Natural killer cell treated with Interleukin-12 subunit alpha and Interleukin-12 subunit beta and Interleukin-15 and Interleukin-18, amount 100 ng/mL, for 72 hours (primary cell): ENCODE results near the gene CSF2. TPM values are rescaled to one million over a fixed set of nuclear protein-coding genes. Genes with fewer than 3 reads are reported as not detected.

Experiments used
- ATAC-seq, 2 donors: fragments of 150-1000 bp; cut with Tn5 transposase in 1 of 2; sonication (Bioruptor Pico), chemical (Tn5 transposase) in 1 of 2; 2 replicates each; pipeline ENCODE4 v1.10.0; 2021
- DNase-seq: peaks from one replicate; pipeline ENCODE4 v3.0.0; 2022; ENCODE audit warnings: low spot score
- H3K27ac Mint-ChIP-seq, 2 donors: 1 replicate in 1 of 2; 2 replicates in 1 of 2; pipeline ENCODE4 v1.8.0; 2022; ENCODE audit warnings: mixed read lengths in 2 of 2, mild to moderate bottlenecking in 1 of 2, moderate library complexity in 1 of 2
- H3K27me3 Mint-ChIP-seq, 2 donors: 1 replicate in 1 of 2; 2 replicates in 1 of 2; pipeline ENCODE4 v1.8.0; 2022; ENCODE audit warnings: mixed read lengths in 2 of 2
- H3K36me3 Mint-ChIP-seq: one replicate; pipeline ENCODE4 v1.8.0; 2022; ENCODE audit warnings: mixed read lengths
- H3K4me1 Mint-ChIP-seq, 2 donors: 1 replicate in 1 of 2; 2 replicates in 1 of 2; pipeline ENCODE4 v1.8.0; 2022; ENCODE audit warnings: low read depth in 2 of 2, mixed read lengths in 2 of 2, mild to moderate bottlenecking in 1 of 2
- H3K4me3 Mint-ChIP-seq: one replicate; pipeline ENCODE4 v1.8.0; 2022; ENCODE audit warnings: mixed read lengths
- H3K9me3 Mint-ChIP-seq: 2 replicates; pipeline ENCODE4 v1.8.0; 2022; ENCODE audit warnings: mixed read lengths
- total RNA-seq, 2 donors: library from RNA; stranded (reverse); gene quantifications; one replicate each; pipeline ENCODE4 v1.2.3, GENCODE V29; 2022

CSF2 gene
- total RNA-seq, 2 donors from 2014 or later = 41.4 to 125 TPM

DNA sequence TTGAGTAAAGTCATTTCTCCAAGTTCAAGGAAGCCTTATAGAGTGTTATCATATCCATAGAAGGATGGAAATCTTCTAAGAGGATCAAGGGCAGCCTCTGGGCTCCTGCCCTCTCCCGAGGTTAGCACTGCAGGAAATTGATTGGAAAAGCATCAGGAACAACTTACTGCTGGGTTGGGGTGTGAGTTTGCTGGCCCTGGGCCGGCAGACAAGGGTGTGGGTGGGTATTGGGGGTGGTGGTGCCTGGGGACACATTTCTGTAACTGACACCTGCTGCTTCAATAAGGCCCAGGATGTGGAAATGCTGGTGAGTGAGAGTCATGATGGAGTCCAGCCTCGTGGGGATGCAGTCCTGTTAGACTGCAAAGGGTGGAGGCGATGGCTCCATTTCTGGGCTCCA is 5.5 kb downstream of the CSF2 start:
- H3K9me3 Mint-ChIP-seq = no peaks in the 10 kb centered on the region
- H3K27ac Mint-ChIP-seq = peak overlapping the region in 1 of 2 donors; percentile 74
- H3K27me3 Mint-ChIP-seq = no peaks in the 10 kb centered on the region
- ATAC-seq (no peak), DNase-seq (no peak)
- no peaks in the 10 kb centered on the region for H3K36me3 Mint-ChIP-seq
- H3K4me3 Mint-ChIP-seq = no peak overlapping the region
- H3K4me1 Mint-ChIP-seq = peaks cover 11 to 33% of the 10 kb centered on the region in 2 donors

DNA sequence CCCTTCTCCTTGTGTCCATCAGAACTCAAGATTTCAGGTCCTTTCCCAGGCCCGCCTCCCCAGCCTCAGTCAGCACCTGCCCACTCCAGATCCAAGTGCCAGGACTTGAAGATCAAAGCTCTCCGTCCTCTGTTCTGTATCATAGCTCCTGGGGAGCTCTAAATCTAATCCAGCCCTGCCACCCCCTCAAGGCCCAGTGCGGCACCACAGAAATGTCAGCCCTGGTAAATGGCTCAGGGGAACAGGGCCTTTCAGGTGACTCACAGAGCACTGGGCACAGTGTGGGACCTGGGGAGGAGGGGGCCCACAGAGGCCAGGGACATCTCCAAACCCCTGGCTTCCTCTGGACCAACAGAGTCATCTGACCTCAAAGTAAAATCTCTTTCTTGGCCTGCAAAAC is 6.0 kb downstream of the CSF2 start:
- Mint-ChIP-seq H3K36me3 (no peaks in the 10 kb centered on the region), H3K27ac (peak overlapping the region in 1 of 2 donors; percentile 74), H3K9me3 (no peaks in the 10 kb centered on the region), H3K4me3 (no peak overlapping the region), H3K27me3 (no peaks in the 10 kb centered on the region), H3K4me1 (peaks cover 11 to 32% of the 10 kb centered on the region in 2 donors)
- DNase-seq = no peak
- no peak for ATAC-seq

DNA sequence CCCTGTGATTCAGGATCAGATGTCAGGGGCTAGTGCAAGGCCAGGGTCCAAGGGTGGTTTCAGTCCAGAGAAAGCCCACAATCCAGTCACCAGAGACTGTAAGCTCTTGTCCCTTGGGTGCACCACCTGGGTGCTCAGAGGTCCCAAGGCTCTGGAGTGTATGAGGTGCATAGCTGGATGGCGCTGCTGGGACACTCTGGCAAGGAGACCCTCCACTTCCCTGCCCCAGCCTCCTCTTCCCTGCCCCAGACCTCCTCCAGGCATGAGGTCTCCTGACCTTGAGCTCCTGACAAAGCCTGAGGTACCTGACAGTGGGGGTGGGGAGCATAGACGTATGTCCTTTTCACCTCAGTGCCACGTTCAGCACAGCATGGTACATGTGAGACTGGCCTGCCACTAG is 7.0 kb downstream of the CSF2 start:
- H3K4me3 Mint-ChIP-seq = no peak overlapping the region
- peak overlapping the region in 1 of 2 donors; percentile 74 for H3K27ac Mint-ChIP-seq
- H3K4me1 Mint-ChIP-seq = peaks cover 18 to 36% of the 10 kb centered on the region in 2 donors
- ATAC-seq (no peak), DNase-seq (no peak)
- no peaks in the 10 kb centered on the region for H3K27me3 Mint-ChIP-seq
- H3K9me3 Mint-ChIP-seq = no peaks in the 10 kb centered on the region
- H3K36me3 Mint-ChIP-seq = no peaks in the 10 kb centered on the region

DNA sequence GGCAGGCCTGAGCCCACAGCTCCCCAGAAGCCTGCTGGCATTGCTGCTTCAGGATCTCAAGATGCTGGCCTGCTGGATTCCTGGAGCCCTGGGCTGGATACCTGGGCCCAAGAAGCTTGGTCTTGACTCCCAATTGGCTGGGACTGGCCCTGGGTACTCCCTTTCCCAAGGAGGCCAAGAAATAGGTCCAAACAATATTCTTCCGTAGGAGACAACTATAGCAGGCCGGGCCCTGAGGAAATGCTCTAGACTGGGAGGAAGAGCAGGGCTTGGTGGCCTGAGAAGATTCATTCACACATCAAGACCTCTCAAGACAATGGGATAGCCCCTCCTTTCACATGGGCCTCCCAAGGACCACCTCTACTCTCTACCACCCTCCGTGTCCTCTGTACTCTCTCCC is 7.9 kb downstream of the CSF2 start:
- Mint-ChIP-seq H3K4me3 (no peak overlapping the region), H3K27me3 (no peaks in the 10 kb centered on the region), H3K27ac (peak overlapping the region in 1 of 2 donors; percentile 53), H3K36me3 (no peaks in the 10 kb centered on the region), H3K9me3 (no peaks in the 10 kb centered on the region), H3K4me1 (peaks cover 18 to 37% of the 10 kb centered on the region in 2 donors)
- ATAC-seq = no peak
- no peak for DNase-seq

DNA sequence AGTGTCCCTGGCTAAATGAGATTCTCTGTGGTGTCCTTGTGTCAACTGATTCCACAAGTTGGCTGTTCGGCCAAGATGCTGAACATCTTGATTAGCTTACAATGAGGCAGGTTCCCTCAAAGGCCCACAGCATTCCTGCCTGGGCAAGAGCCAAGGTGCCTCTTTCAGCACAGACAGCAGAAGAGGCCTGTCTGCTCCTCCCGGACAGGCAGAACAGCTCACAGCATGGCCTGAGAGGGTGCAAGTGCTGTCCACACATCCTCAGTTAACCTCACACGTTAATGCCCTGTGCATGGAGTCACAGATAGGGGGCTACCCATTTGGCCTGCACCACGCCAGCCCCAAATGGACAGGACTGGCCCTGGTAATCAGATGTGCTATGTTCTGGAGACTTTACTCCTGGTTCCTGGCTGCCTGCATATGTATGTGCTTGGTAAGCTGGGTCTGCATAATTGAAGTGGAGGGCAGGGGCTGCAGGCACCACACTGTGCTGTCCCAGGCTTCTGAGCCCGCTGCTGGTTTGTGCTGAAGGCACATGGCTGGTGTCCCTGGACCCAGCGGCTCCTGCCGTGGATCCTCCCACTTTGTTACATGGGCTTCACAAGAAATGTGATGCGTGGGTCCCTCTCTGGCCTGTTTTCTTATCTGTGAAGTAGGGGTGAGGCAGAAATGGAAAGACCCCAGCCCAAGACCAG is 8.9 kb downstream of the CSF2 start:
- no peak for DNase-seq
- Mint-ChIP-seq H3K27me3 (no peaks in the 10 kb centered on the region), H3K27ac (peak overlapping the region in 1 of 2 donors; percentile 53), H3K4me1 (peaks cover 18 to 29% of the 10 kb centered on the region in 2 donors), H3K9me3 (no peaks in the 10 kb centered on the region), H3K4me3 (no peak overlapping the region), H3K36me3 (no peaks in the 10 kb centered on the region)
- ATAC-seq = no peak

DNA sequence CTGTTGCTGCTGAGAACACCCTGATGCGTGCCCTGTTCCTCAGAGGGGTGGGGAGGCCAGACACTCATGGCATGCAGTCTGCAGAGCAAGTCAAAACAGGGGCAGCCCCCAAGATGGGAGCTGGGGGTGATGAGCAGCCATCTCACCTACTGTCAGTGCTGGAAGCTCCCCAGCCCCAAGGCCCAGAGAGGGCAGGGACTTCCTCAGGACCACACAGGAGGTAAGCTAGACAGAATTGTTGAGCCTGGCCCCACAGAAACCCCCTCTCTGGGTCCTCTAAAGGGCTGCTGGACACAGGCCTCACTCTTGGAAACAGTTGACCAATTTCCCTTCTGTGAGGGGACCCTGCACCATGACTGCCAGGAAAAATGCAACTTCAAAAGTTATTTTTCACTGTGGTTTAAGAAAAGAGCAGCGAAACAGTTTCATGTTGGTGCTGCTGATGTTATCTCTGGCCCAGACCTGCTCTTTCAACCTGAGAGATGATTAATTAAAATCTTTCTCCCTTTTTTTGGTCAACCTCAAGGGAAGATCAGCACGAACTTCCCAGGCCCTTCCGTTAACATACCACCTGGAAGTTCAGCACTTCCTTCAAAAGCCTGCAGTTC is 9.6 kb downstream of the CSF2 start:
- Mint-ChIP-seq H3K27ac (peak overlapping the region in 1 of 2 donors; percentile 19), H3K9me3 (no peaks in the 10 kb centered on the region), H3K27me3 (no peaks in the 10 kb centered on the region), H3K36me3 (no peaks in the 10 kb centered on the region), H3K4me3 (no peak overlapping the region), H3K4me1 (peaks cover 18 to 27% of the 10 kb centered on the region in 2 donors)
- DNase-seq (no peak), ATAC-seq (peak; percentile 37 to 59)

DNA sequence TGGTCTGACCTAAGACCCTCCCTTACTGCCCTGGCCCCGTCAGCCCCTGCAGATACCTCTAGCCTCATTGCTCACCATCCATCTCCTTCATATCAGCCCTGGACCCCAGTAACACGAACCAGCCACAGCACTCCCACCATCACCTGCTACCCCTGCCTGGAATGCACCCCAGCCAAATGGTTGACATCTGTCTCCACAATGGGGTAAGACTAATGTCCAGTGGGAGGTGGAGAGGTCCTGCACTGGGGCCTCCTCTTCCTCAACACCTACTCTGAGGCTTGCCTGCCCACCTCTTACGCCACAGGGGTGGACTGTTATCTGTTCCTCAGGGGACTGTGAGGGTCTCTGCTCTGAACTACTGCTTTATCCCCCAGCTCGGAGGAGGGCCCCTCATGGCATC is 12.1 kb downstream of the CSF2 start:
- no peak for DNase-seq
- Mint-ChIP-seq H3K4me1 (peaks cover 22 to 37% of the 10 kb centered on the region in 2 donors), H3K36me3 (no peaks in the 10 kb centered on the region), H3K27me3 (no peaks in the 10 kb centered on the region), H3K4me3 (no peak overlapping the region), H3K9me3 (no peaks in the 10 kb centered on the region), H3K27ac (peak overlapping the region in 1 of 2 donors; percentile 80)
- no peak for ATAC-seq

DNA sequence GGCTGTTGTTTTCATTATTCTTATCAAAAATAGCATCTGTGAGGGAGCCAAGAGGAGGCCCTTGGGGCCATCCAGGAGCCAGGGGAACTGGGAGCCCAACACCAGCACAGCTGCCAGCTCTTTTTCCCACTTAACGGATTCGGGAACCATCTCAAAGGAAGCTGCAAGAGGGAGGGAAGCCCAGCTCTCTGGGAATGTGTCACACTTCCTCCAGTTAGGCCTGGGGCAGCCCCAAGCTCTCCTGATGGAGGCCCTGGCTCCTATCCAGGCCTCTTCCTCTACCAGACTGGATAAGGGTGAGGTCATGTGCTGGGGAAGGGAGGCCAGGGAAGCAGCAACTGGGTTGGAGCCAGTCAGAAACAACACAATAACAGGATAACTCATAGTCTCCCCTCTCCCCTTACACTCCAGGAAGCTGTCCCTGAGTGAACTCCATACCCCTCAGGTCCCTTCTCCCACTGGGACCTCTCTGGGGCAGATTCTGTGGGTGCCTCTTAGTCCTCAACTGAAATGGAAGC is 12.7 kb downstream of the CSF2 start:
- DNase-seq = no peak
- H3K27me3 Mint-ChIP-seq = no peaks in the 10 kb centered on the region
- H3K4me1 Mint-ChIP-seq = peaks cover 22 to 35% of the 10 kb centered on the region in 2 donors

DNA sequence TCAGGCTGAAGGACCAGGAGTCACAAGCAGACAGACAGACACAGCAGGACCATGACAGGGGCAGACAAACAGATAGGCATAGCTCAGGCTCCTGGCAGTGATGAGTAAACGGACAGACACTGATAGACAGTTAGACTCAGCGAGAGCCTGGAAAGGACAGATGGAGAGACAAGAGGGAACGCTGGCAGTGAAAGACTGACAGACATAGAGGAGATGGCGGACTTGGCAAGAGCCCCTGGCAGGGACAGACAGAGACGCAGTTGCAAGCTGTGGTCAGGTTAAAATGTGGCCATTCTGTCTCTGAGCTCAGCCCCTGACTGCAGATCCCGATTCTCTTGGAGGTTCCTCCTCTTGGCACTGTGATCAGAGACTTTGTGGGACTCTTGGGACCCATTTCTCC is 13.6 kb downstream of the CSF2 start:
- Mint-ChIP-seq H3K4me1 (peaks cover 17 to 33% of the 10 kb centered on the region in 2 donors), H3K27ac (no peak overlapping the region), H3K9me3 (no peaks in the 10 kb centered on the region), H3K4me3 (no peak overlapping the region), H3K36me3 (no peaks in the 10 kb centered on the region), H3K27me3 (no peaks in the 10 kb centered on the region)
- ATAC-seq = no peak
- no peak for DNase-seq

More for the DNA sequence above, 12.7 kb downstream of the CSF2 start:
- H3K27ac Mint-ChIP-seq = peak overlapping the region in 1 of 2 donors; percentile 80
- no peak for ATAC-seq
- no peak overlapping the region for H3K4me3 Mint-ChIP-seq
- no peaks in the 10 kb centered on the region for H3K36me3 Mint-ChIP-seq
- H3K9me3 Mint-ChIP-seq = no peaks in the 10 kb centered on the region

DNA sequence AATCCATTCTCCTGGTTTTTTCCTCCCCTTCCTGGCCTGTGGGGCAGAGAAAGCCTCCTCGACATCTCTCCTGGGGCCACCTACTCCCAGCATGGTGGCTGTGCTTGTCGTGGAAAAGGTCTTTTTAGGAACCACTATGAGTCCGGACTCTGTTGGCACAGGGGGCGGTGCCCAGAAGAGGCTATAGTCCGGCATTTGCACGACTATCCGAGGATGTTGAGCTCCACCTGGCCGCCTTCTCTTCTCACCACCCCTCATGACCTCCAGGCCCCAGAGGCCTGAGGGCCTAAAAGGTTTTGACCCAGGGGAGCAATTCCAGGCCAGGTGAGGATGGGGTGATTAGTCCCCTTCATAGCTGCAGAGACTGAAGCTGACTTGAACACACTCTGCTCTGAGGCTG is 14.1 kb downstream of the CSF2 start:
- no peak overlapping the region for H3K4me3 Mint-ChIP-seq
- H3K36me3 Mint-ChIP-seq = no peaks in the 10 kb centered on the region
- DNase-seq = no peak
- no peak overlapping the region for H3K27ac Mint-ChIP-seq
- ATAC-seq = no peak
- no peaks in the 10 kb centered on the region for H3K27me3 Mint-ChIP-seq
- no peaks in the 10 kb centered on the region for H3K9me3 Mint-ChIP-seq
- peaks cover 17 to 33% of the 10 kb centered on the region in 2 donors for H3K4me1 Mint-ChIP-seq

DNA sequence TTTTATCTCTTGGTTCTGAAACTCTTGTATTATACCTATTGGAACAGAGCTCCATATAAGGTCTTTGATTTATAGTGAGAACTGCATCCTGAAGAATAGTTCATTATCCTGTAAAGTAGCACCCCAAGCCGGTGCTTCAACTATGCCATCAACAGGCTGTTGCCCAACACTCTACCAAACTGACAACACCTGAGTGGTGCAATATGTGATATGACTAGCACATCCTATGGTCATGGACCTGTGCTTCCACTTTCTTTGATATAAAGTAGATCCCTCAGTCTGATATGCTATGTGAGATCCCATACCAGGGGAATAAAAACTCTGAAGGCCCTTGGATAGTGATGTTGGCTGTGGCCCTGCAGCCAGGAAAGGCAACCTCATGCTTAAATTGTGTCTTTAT is 15.8 kb downstream of the CSF2 start:
- Mint-ChIP-seq H3K27me3 (peaks cover 0 to 7% of the 10 kb centered on the region in 2 donors), H3K4me1 (peaks cover 19 to 42% of the 10 kb centered on the region in 2 donors), H3K27ac (peak overlapping the region in 1 of 2 donors; percentile 53), H3K9me3 (no peaks in the 10 kb centered on the region), H3K36me3 (peaks cover 5% of the 10 kb centered on the region), H3K4me3 (no peak overlapping the region)
- DNase-seq (no peak), ATAC-seq (peak; percentile 34 to 54)

DNA sequence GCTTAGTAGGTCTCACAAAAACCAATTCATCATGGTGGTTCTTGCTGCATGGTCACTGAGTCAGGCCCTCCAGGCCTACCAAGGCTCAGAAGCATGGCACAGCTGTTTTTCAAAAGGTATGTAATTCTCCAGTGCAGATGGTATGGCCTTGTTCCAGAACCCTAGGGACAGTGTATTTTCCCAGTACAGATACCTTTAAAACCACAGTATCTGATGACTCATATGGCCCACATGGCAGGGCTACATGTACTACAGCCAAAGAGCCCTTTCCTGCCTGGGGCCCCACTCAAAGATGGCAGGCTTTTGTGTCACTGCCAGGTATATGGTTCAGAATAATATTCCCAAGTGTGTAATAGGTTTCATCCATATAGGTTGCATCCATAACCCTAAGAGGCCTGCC is 16.5 kb downstream of the CSF2 start:
- peaks cover 0 to 7% of the 10 kb centered on the region in 2 donors for H3K27me3 Mint-ChIP-seq
- ATAC-seq (no peak), DNase-seq (no peak)
- H3K36me3 Mint-ChIP-seq = peaks cover 5% of the 10 kb centered on the region
- peaks cover 17 to 44% of the 10 kb centered on the region in 2 donors for H3K4me1 Mint-ChIP-seq
- H3K4me3 Mint-ChIP-seq = no peak overlapping the region
- H3K27ac Mint-ChIP-seq = no peak overlapping the region
- no peaks in the 10 kb centered on the region for H3K9me3 Mint-ChIP-seq

DNA sequence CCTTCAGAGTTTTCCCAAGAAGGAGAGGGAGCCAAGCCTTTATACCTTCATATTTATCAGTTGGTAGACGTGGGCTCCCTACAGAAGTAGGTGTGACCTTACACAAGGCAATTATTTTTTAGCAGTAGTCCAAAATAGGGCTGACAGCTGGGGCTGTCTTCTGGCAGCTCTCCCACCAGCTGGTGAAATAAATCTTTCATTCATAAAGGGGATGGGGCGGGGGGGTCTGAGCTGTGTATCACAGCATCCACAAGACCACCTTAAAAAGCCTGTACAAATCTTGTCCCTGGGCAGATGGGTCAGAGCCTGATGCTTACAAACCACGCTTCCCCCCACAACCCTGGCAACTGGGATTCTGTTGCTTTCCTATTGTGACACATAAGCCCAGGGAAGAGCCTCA is 19.7 kb downstream of the CSF2 start:
- Mint-ChIP-seq H3K27ac (peak overlapping the region in 1 of 2 donors; percentile 84), H3K4me3 (no peak overlapping the region), H3K36me3 (peaks cover 5% of the 10 kb centered on the region), H3K4me1 (peaks cover 27 to 59% of the 10 kb centered on the region in 2 donors), H3K27me3 (peaks cover 0 to 7% of the 10 kb centered on the region in 2 donors), H3K9me3 (no peaks in the 10 kb centered on the region)
- DNase-seq = no peak
- ATAC-seq = no peak

DNA sequence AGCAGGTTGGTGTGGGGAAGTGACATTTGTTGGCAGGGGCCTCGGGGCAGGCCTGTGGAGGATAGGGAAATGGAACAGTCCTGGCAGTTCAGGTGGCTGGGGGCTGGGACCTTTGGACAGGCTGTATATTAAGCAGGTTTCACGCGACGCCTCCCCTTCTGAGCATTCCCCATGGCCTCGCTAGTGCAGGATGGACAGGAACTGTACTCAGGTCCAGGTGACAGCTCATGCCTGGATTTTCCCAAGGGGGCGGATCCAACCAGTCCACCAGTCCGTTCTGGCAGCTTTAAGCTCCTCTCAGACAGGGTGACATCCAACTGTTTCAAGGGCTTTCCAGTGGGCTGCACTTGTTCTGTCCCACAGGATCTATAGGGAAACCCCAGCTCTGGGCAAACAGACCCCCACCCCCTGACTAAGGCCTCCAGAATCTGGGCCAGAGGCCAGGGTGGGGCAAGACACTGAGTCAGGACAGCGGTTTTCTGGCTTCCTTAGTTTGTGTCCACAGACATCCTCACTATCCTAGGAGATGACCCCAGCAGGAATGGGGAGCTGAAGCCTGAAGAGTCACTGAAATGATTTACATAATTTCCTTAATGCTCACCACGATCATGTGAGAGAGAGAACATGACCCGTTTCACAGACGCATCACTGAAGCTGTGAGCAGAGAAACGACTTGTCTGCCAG is 20.9 kb downstream of the CSF2 start:
- H3K4me1 Mint-ChIP-seq = peaks cover 37 to 60% of the 10 kb centered on the region in 2 donors
- H3K36me3 Mint-ChIP-seq = peaks cover 5% of the 10 kb centered on the region
- no peak for ATAC-seq
- peak overlapping the region; percentile 55 to 84 for H3K27ac Mint-ChIP-seq
- peak overlapping the region; percentile 26 for H3K4me3 Mint-ChIP-seq
- no peak for DNase-seq
- H3K9me3 Mint-ChIP-seq = no peaks in the 10 kb centered on the region
- peaks cover 0 to 7% of the 10 kb centered on the region in 2 donors for H3K27me3 Mint-ChIP-seq
